ENCODE results near the gene NUCKS1.

NUCKS1 gene

GRCh38 chr1:205766038-205766437 lies 16.1 kb upstream of the NUCKS1 start:
- DNase-seq (ENCODE audit: low read depth, low spot score) = no peak
- TF ChIP-seq FOXP2 (optimal IDR thresholded peaks at IDR 0.05; ENCODE audit: control extremely low read depth, extremely low read length, insufficient read depth) = no peak
- no peak for TF ChIP-seq POLR2AphosphoS5 (IDR thresholded peaks at IDR 0.05; ENCODE audit: borderline replicate concordance, low read depth, low read length)
- TF ChIP-seq EZH2 (IDR thresholded peaks at IDR 0.05) = no peak

GRCh38 chr1:205764578-205764977 lies 14.6 kb upstream of the NUCKS1 start:
- H3K4me3 ChIP-seq = no peak overlapping the region
- no peak for DNase-seq (ENCODE audit: low read depth, low spot score)
- H3K27ac ChIP-seq = no peak overlapping the region
- H3K9ac ChIP-seq (ENCODE audit: insufficient read length) = no peak overlapping the region
- peaks cover under 1% of the 10 kb centered on the region; the same call in 1 of the 2 replicates for H3K36me3 ChIP-seq (ENCODE audit: insufficient read depth, low read length)
- TF ChIP-seq FOXP2 (optimal IDR thresholded peaks at IDR 0.05; ENCODE audit: control extremely low read depth, extremely low read length, insufficient read depth) (no peak), EZH2 (IDR thresholded peaks at IDR 0.05) (no peak), POLR2AphosphoS5 (IDR thresholded peaks at IDR 0.05; ENCODE audit: borderline replicate concordance, low read depth, low read length) (no peak)
- H3K9me3 ChIP-seq (ENCODE audit: low read depth, low read length) = no peaks in the 10 kb centered on the region

More at GRCh38 chr1:205766038-205766437, 16.1 kb upstream of the NUCKS1 start:
- Histone ChIP-seq H3K27ac (no peak overlapping the region), H3K36me3 (ENCODE audit: insufficient read depth, low read length) (peaks cover 12% of the 10 kb centered on the region; the same call in 1 of the 2 replicates), H3K9ac (ENCODE audit: insufficient read length) (no peak overlapping the region), H3K4me3 (no peak overlapping the region), H3K9me3 (ENCODE audit: low read depth, low read length) (no peaks in the 10 kb centered on the region)

- Histone ChIP-seq H3K4me3 (no peak overlapping the region), H3K36me3 (ENCODE audit: insufficient read depth, low read length) (no peaks in the 10 kb centered on the region), H3K9ac (ENCODE audit: insufficient read length) (no peak overlapping the region), H3K27ac (no peak overlapping the region), H3K9me3 (ENCODE audit: low read depth, low read length) (no peaks in the 10 kb centered on the region)
- no peak for DNase-seq (ENCODE audit: low read depth, low spot score)
- TF ChIP-seq POLR2AphosphoS5 (IDR thresholded peaks at IDR 0.05; ENCODE audit: borderline replicate concordance, low read depth, low read length) (no peak), EZH2 (IDR thresholded peaks at IDR 0.05) (no peak), FOXP2 (optimal IDR thresholded peaks at IDR 0.05; ENCODE audit: control extremely low read depth, extremely low read length, insufficient read depth) (no peak)
These were observed 14.0 kb upstream of the NUCKS1 start for GRCh38 chr1:205763980-205764379.

- Histone ChIP-seq H3K4me3 (no peak overlapping the region), H3K9me3 (ENCODE audit: low read depth, low read length) (no peaks in the 10 kb centered on the region), H3K9ac (ENCODE audit: insufficient read length) (no peak overlapping the region), H3K27ac (no peak overlapping the region), H3K36me3 (ENCODE audit: insufficient read depth, low read length) (no peaks in the 10 kb centered on the region)
- TF ChIP-seq EZH2 (IDR thresholded peaks at IDR 0.05) (no peak), POLR2AphosphoS5 (IDR thresholded peaks at IDR 0.05; ENCODE audit: borderline replicate concordance, low read depth, low read length) (no peak), FOXP2 (optimal IDR thresholded peaks at IDR 0.05; ENCODE audit: control extremely low read depth, extremely low read length, insufficient read depth) (no peak)
- no peak for DNase-seq (ENCODE audit: low read depth, low spot score)
These were observed 10.6 kb upstream of the NUCKS1 start for GRCh38 chr1:205760606-205761005.

- Histone ChIP-seq H3K36me3 (ENCODE audit: insufficient read depth, low read length) (no peaks in the 10 kb centered on the region), H3K27ac (no peak overlapping the region), H3K4me3 (no peak overlapping the region), H3K9me3 (ENCODE audit: low read depth, low read length) (no peaks in the 10 kb centered on the region), H3K9ac (ENCODE audit: insufficient read length) (no peak overlapping the region)
- DNase-seq (ENCODE audit: low read depth, low spot score) = no peak
- TF ChIP-seq FOXP2 (optimal IDR thresholded peaks at IDR 0.05; ENCODE audit: control extremely low read depth, extremely low read length, insufficient read depth) (no peak), EZH2 (IDR thresholded peaks at IDR 0.05) (no peak), POLR2AphosphoS5 (IDR thresholded peaks at IDR 0.05; ENCODE audit: borderline replicate concordance, low read depth, low read length) (no peak)
These were observed 6.6 kb upstream of the NUCKS1 start for GRCh38 chr1:205756552-205756951.

- no peak for TF ChIP-seq POLR2AphosphoS5 (IDR thresholded peaks at IDR 0.05; ENCODE audit: borderline replicate concordance, low read depth, low read length)
- TF ChIP-seq EZH2 (IDR thresholded peaks at IDR 0.05) = no peak
- no peak for TF ChIP-seq FOXP2 (optimal IDR thresholded peaks at IDR 0.05; ENCODE audit: control extremely low read depth, extremely low read length, insufficient read depth)
- Histone ChIP-seq H3K36me3 (ENCODE audit: insufficient read depth, low read length) (no peaks in the 10 kb centered on the region), H3K4me3 (no peak overlapping the region), H3K9me3 (ENCODE audit: low read depth, low read length) (no peaks in the 10 kb centered on the region), H3K9ac (ENCODE audit: insufficient read length) (no peak overlapping the region), H3K27ac (no peak overlapping the region)
- no peak for DNase-seq (ENCODE audit: low read depth, low spot score)
These were observed 4.9 kb upstream of the NUCKS1 start for GRCh38 chr1:205754857-205755256.

- Histone ChIP-seq H3K36me3 (ENCODE audit: insufficient read depth, low read length) (peaks cover 29% of the 10 kb centered on the region), H3K9me3 (ENCODE audit: low read depth, low read length) (no peaks in the 10 kb centered on the region), H3K4me3 (no peak overlapping the region), H3K27ac (no peak overlapping the region), H3K9ac (ENCODE audit: insufficient read length) (no peak overlapping the region)
- DNase-seq (ENCODE audit: low read depth, low spot score) = no peak
- TF ChIP-seq EZH2 (IDR thresholded peaks at IDR 0.05) (no peak), POLR2AphosphoS5 (IDR thresholded peaks at IDR 0.05; ENCODE audit: borderline replicate concordance, low read depth, low read length) (no peak), FOXP2 (optimal IDR thresholded peaks at IDR 0.05; ENCODE audit: control extremely low read depth, extremely low read length, insufficient read depth) (no peak)
These were observed 1.2 kb upstream of the NUCKS1 start for GRCh38 chr1:205751036-205751651.

- peak; percentile 53 for DNase-seq (ENCODE audit: low read depth, low spot score)
- Histone ChIP-seq H3K9ac (ENCODE audit: insufficient read length) (peak overlapping the region; percentile 95), H3K27ac (peak overlapping the region; percentile 95), H3K9me3 (ENCODE audit: low read depth, low read length) (no peaks in the 10 kb centered on the region), H3K4me3 (peak overlapping the region; percentile 98), H3K36me3 (ENCODE audit: insufficient read depth, low read length) (peaks cover 44% of the 10 kb centered on the region)
- TF ChIP-seq POLR2AphosphoS5 (IDR thresholded peaks at IDR 0.05; ENCODE audit: borderline replicate concordance, low read depth, low read length) = peak; percentile 76
- TF ChIP-seq EZH2 (IDR thresholded peaks at IDR 0.05) = no peak
- TF ChIP-seq FOXP2 (optimal IDR thresholded peaks at IDR 0.05; ENCODE audit: control extremely low read depth, extremely low read length, insufficient read depth) = peak; percentile 63
These were observed 496 bp downstream of the NUCKS1 start for GRCh38 chr1:205749234-205750137.

Data from SK-N-MC (cell line).